Measurements from ENCODE around the gene HTT. TPM values are rescaled to one million over a fixed set of nuclear protein-coding genes. Genes with fewer than 3 reads are reported as not detected.

HTT gene
- total RNA-seq, 1 donor from 2014 or later: 38.5 TPM

- Mint-ChIP-seq H3K27ac (ENCODE audit: unreplicated experiment) (no peak overlapping the region), H3K27me3 (ENCODE audit: low read depth) (no peaks in the 10 kb centered on the region), H3K4me1 (ENCODE audit: low read depth) (no peaks in the 10 kb centered on the region), H3K9me3 (ENCODE audit: low read depth) (no peaks in the 10 kb centered on the region), H3K36me3 (ENCODE audit: low read depth) (peaks cover 48% of the 10 kb centered on the region), H3K4me3 (ENCODE audit: unreplicated experiment) (no peak overlapping the region)
- peak; percentile 81 for DNase-seq (ENCODE audit: low spot score)
- TF ChIP-seq CTCF (IDR thresholded peaks at IDR 0.05): no peak
These were observed 143.3 kb downstream of the HTT start for GRCh38 chr4:3217771-3218170.

DNA sequence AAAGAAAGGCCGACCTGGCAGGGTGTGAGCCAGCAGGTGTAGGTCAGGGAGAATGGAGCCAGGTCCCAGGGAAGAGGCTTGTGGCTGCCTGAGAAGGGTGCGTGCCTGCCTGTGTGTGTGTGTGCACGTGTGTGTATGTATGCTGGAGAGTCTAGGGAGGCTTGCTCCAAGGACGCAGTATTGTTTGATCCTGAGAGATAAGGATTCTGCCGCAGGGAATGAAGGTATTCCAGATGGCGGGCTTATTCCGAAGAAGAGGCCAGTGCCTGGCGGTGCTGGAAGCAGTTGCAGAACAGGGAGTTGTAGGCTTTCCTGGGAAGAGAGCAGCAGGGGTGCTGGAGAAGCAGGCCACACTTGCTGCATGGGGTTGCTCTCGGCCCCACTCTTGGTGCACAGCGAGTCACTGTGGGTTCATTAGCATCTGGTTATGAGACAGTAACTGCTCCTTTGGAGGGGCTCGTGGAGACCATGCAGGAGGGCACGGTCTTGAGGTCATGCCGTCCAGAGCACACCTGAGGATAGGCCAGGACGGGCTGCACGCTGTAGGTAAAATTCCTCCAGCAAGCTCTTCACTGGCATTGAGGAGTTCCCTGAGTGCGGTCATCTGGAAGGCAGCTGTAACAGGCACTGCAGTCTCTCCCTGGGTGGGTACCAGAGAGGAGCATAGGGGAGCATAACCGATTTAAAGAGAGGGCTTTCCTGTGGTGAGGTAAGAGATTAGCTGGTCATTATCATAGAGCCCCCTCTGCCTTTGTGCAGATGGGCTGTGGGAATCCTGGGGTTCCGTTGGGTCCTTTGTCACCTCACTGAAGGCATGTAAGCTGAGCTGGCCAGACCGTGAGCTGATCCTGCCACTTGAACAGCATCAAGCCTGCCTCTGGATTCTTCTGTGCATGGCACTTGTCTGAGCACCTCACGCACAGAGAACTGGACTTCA lies 144.6 kb downstream of the HTT start:
- peak; percentile 72 for DNase-seq (ENCODE audit: low spot score)
- Mint-ChIP-seq H3K27me3 (ENCODE audit: low read depth) (no peaks in the 10 kb centered on the region), H3K4me3 (ENCODE audit: unreplicated experiment) (no peak overlapping the region), H3K4me1 (ENCODE audit: low read depth) (no peaks in the 10 kb centered on the region), H3K27ac (ENCODE audit: unreplicated experiment) (no peak overlapping the region), H3K36me3 (ENCODE audit: low read depth) (peaks cover 49% of the 10 kb centered on the region), H3K9me3 (ENCODE audit: low read depth) (no peaks in the 10 kb centered on the region)
- no peak for TF ChIP-seq CTCF (IDR thresholded peaks at IDR 0.05)

- H3K9me3 Mint-ChIP-seq (ENCODE audit: low read depth): no peaks in the 10 kb centered on the region
These were observed 145.4 kb downstream of the HTT start for GRCh38 chr4:3219761-3220475.

GRCh38 chr4:3220476-3221183 lies 146.1 kb downstream of the HTT start:
- Mint-ChIP-seq H3K4me3 (ENCODE audit: unreplicated experiment) (no peak overlapping the region), H3K27me3 (ENCODE audit: low read depth) (no peaks in the 10 kb centered on the region), H3K36me3 (ENCODE audit: low read depth) (peaks cover 48% of the 10 kb centered on the region), H3K9me3 (ENCODE audit: low read depth) (no peaks in the 10 kb centered on the region), H3K27ac (ENCODE audit: unreplicated experiment) (no peak overlapping the region), H3K4me1 (ENCODE audit: low read depth) (no peaks in the 10 kb centered on the region)
- no peak for TF ChIP-seq CTCF (IDR thresholded peaks at IDR 0.05)
- DNase-seq (ENCODE audit: low spot score): peak; percentile 41

More at GRCh38 chr4:3219761-3220475, 145.4 kb downstream of the HTT start:
- DNase-seq (ENCODE audit: low spot score): peak; percentile 21
- Mint-ChIP-seq H3K27ac (ENCODE audit: unreplicated experiment) (no peak overlapping the region), H3K27me3 (ENCODE audit: low read depth) (no peaks in the 10 kb centered on the region), H3K36me3 (ENCODE audit: low read depth) (peaks cover 49% of the 10 kb centered on the region), H3K4me3 (ENCODE audit: unreplicated experiment) (no peak overlapping the region), H3K4me1 (ENCODE audit: low read depth) (no peaks in the 10 kb centered on the region)
- TF ChIP-seq CTCF (IDR thresholded peaks at IDR 0.05): no peak

GRCh38 chr4:3221184-3221494 lies 146.7 kb downstream of the HTT start:
- peak; percentile 17 for DNase-seq (ENCODE audit: low spot score)
- Mint-ChIP-seq H3K36me3 (ENCODE audit: low read depth) (peaks cover 45% of the 10 kb centered on the region), H3K27me3 (ENCODE audit: low read depth) (no peaks in the 10 kb centered on the region), H3K9me3 (ENCODE audit: low read depth) (no peaks in the 10 kb centered on the region), H3K4me1 (ENCODE audit: low read depth) (no peaks in the 10 kb centered on the region), H3K4me3 (ENCODE audit: unreplicated experiment) (no peak overlapping the region), H3K27ac (ENCODE audit: unreplicated experiment) (no peak overlapping the region)
- TF ChIP-seq CTCF (IDR thresholded peaks at IDR 0.05): no peak

Measured in chondrocyte (in vitro differentiated cells).